Bronchus fibroblast of lung (primary cell): ENCODE data around the gene CDK5. TPM values are rescaled to one million over a fixed set of nuclear protein-coding genes. Genes with fewer than 3 reads are reported as not detected.

ENCODE experiments used
- total RNA-seq: library from RNA; depleted of rRNA; stranded (reverse); fragments of >200 nt; gene quantifications from 2 replicates; pipeline ENCODE4 v1.2.3, GENCODE V29; 2015

Gene CDK5
- 18.7 and 23.5 TPM in 2 replicates for total RNA-seq

DNA sequence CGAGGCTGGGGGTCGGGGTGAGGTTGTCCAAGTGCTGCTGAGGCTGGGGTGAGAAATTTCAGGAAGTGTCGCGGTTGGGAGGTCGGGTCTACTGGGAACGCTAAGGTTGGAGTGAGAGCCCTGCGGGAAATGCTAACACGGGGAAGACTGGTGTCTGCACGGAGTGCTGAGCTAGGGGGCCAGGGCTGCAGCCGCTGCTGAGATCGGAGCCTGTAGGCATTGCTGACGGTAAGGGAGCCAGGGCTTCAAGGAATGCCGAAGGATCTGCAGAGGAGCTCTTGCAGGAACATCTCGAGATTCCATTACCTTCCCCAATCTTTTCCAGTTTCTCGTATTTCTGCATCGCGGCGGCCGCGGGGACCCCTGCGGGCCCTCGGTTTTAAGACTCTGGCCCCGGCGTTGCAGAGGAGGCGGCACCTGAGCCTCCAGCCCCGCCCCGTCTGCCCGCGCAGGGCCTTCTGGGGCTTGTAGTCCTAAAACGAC is at the start of gene CDK5:
TSS of gene CDK5 (minus strand) at position 392 of the 483 bp plus-strand sequence. CDS start at position 343, 49 bp downstream.

DNA sequence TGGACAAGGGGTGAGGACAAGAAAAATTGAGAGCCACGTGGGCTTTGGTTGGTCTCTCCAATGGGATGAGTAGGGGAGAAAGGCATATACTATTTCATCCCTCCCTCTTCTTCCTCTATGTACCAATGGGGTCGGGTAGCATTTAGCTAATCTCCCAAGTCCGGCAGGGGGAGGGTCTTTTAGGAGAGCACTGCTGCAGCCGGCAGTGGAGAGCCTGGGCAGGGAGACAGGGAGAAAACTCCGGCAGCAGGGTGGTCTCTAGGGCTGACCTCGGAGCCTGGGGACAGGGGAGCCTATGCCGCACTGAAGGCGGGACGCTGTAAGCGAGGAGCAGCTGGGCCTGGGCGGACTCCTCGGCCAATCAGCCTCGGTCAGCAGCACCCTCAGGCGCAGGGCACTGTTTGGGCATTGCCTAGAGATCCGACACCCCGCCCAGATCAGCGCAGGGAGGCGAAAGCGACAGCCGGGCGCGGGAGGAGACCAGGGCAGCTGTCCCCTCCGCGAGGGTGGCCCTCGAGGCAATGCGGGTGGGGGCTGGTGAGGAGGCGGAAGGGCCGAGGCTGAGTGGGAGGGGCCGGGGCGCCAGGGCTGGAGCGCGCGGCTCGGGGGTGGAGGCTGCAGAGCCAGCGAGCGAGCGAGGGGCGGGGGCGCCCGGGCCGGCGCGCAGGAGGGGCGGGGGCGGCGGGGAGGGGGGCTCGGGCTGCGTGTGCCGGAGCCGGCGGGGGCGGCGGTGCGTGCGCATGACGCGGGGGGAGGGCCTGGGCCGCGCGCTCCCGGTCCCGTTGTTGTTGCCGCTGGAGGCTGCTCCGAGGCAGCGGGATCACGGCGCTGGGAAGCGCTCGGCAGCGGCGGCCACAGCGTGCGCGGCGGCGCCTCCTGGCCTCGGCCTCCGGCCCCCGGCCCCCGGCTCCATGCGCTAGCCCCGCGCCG is 28.3 kb upstream of the CDK5 start, which contains the start of gene AGAP3:
TSS of gene AGAP3 (plus strand) at position 785 of the 930 bp plus-strand sequence. CDS start 267 bp downstream, outside the sequence.

GRCh38 chr7:151083071-151083823 is 25.6 kb upstream of the CDK5 start, which contains the start of gene TMUB1:
TSS of gene TMUB1 (minus strand) at chr7:151083493. CDS start at chr7:151082563, 930 bp downstream.

GRCh38 chr7:151080522-151081169 is 22.9 kb upstream of the CDK5 start, which contains the start of gene FASTK:
TSS of gene FASTK (minus strand) at chr7:151080809. CDS start at chr7:151080766, 43 bp downstream.

DNA sequence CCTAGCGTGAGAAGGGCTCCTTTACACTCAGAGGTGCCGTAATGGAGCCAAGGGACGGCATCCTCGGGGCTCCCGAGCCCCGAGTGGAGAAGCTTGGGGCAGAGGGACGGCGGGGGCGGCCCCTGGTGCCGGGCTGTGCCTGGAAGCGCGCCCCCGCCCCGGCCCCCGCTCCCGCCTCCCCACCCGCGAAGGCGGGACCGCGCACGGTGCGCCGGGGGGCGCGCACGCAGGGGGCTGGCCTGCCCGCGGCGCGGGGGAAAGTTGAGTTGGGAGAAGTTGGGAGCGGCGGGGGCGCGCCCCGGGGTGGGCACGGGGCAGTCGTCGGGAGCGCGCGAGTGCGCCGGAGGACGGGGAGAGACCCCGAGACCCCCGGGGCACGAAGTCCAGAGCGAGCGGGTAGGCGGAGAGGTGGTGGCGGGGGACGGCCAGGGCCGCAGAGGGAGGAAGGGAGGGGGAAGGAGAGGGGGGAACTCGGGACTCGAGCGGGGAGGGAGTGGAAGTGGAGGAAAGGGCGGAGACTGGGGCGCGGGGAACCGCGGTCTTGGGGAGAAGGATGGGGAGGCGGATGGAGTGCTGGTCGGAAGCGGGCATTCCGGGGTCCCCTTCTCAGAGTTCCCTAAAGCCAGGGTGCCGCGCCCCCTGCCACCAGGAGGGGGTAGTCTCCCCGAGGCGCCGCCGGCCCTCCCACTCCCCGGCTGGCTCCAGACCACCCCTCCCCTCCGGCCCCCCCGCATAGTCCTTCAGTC is 1.8 kb upstream of the CDK5 start, which contains the start of gene SLC4A2:
TSS of gene SLC4A2 (plus strand) at position 223 of the 746 bp plus-strand sequence. CDS start 2,399 bp downstream, outside the sequence.

DNA sequence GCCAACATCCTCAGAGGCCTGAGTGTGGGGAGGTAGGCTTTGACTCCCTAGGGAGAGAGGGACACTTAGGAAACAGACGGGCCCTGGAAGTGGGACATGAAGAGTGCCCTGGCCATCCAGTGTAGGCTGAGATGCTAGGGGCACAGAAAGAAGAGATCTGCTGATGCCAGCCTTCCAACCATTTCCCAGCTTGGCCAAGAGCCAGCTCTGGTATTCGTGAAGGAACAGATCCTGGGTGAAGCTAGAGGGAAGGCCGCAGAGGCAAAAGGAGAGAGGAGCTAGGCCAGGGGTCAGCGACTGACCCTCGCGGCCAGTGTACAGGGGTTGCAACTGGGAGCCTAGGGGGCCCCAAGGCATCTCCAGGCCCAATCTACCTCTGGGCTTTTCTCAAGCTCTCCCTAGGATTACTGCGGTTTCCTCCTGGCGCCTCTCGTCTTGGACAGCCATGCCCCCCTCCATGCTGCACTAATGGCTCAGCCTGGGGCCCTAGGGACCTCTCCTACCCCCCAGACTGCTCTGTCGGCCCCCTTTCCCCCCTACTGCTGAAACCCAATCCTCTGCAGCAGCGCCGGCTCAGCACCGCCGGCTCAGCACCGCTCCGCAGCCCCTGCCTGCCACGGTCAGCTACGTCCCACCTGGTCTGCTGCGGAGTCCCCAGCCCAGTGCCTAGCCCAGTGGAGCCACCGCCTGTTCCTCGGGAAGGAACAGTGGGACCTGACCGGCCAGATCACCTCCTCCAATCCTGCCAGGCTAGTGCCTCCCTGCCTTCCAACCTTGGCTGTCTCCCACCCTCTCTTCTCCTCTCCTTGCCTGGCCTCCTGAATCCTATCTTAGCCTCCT is 9.5 kb downstream of the CDK5 start, which contains the start of gene ASIC3:
TSS of gene ASIC3 (plus strand) at position 556 of the 840 bp plus-strand sequence. CDS start 355 bp downstream, outside the sequence.

DNA sequence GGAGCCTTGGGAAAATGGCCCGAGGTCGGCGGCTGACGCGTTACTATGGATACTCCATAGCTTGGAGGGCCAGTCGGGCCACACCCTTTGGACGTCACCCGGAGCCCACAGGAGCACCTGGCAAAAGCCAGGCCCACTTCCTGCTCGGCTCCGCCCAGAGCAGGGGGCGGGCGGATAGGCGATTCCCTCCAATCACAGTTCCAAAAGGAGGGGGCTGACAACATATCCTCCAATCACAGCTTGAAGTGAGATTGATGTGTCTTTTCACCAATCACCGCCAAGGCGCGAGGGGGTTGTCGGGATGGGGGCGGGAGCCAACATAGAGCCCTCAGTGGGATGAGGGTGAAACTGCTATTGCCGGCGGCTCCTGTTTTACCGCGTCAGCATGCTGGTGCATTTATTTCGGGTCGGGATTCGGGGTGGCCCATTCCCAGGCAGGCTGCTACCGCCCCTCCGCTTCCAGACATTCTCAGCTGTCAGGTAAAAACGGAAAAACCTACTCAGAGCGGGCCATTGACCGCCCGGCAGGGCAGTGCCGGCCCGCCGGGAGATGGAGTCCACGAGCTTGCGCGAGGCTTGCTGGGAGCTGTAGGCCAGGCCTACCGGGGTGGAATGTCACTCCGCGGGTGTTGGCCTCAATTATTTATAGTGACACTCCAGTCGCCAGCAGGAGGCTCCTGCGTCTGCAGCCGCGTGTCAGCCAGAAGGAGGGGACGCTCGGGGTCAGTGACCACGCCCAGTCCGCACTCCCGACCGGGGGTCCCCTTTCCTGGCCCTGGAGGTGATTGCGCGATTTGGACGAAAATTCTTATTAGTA is 29.4 kb downstream of the CDK5 start, which contains the start of gene ABCB8:
TSS of gene ABCB8 (plus strand) at position 320 of the 817 bp plus-strand sequence. CDS start at position 386, 66 bp downstream.

GRCh38 chr7:151024435-151025056 is 33.2 kb downstream of the CDK5 start, which contains the start of gene ATG9B:
TSS of gene ATG9B (minus strand) at chr7:151024494. CDS start at chr7:151024423, 71 bp downstream.

Other genes with a start within 250 kb of the CDK5 start
- gene AOC1, start 205.4 kb downstream of the CDK5 start, total RNA-seq = not detected in 2 replicates
- gene KCNH2, start 79.6 kb downstream of the CDK5 start, total RNA-seq = 0.15 TPM in 1 of 2 replicates, not detected in the other
- 4.3 and 4.9 TPM in 2 replicates for gene NOS3, start 66.9 kb downstream of the CDK5 start, total RNA-seq
- 0.15 TPM in 1 of 2 replicates, not detected in the other for gene ATG9B, start 33.4 kb downstream of the CDK5 start, total RNA-seq
- gene ABCB8, start 29.4 kb downstream of the CDK5 start, total RNA-seq = 41.2 and 44.2 TPM in 2 replicates
- under 0.01 and 0.17 TPM in 2 replicates for gene ASIC3, start 9.4 kb downstream of the CDK5 start, total RNA-seq
- 68.6 and 91.9 TPM in 2 replicates for gene SLC4A2, start 1.7 kb upstream of the CDK5 start, total RNA-seq
- 69.6 and 71.1 TPM in 2 replicates for gene FASTK, start 22.9 kb upstream of the CDK5 start, total RNA-seq
- gene TMUB1, start 25.6 kb upstream of the CDK5 start, total RNA-seq = 75.5 and 79.1 TPM in 2 replicates
- gene AGAP3, start 28.6 kb upstream of the CDK5 start, total RNA-seq = 29.9 and 33.4 TPM in 2 replicates
- not detected in 2 replicates for gene GBX1, start 109.8 kb upstream of the CDK5 start, total RNA-seq
- not detected in 2 replicates for gene ASB10, start 129.4 kb upstream of the CDK5 start, total RNA-seq
- not detected in 2 replicates for gene H2BK1, start 152.6 kb upstream of the CDK5 start, total RNA-seq
- 63.2 and 67.9 TPM in 2 replicates for gene ABCF2, start 169.3 kb upstream of the CDK5 start, total RNA-seq
- 46.1 and 47.4 TPM in 2 replicates for gene CHPF2, start 174.6 kb upstream of the CDK5 start, total RNA-seq
- 22.4 and 26.9 TPM in 2 replicates for gene SMARCD3, start 190.8 kb upstream of the CDK5 start, total RNA-seq